ENCODE measurements around the gene GALNT2.

The GALNT2 gene

DNA sequence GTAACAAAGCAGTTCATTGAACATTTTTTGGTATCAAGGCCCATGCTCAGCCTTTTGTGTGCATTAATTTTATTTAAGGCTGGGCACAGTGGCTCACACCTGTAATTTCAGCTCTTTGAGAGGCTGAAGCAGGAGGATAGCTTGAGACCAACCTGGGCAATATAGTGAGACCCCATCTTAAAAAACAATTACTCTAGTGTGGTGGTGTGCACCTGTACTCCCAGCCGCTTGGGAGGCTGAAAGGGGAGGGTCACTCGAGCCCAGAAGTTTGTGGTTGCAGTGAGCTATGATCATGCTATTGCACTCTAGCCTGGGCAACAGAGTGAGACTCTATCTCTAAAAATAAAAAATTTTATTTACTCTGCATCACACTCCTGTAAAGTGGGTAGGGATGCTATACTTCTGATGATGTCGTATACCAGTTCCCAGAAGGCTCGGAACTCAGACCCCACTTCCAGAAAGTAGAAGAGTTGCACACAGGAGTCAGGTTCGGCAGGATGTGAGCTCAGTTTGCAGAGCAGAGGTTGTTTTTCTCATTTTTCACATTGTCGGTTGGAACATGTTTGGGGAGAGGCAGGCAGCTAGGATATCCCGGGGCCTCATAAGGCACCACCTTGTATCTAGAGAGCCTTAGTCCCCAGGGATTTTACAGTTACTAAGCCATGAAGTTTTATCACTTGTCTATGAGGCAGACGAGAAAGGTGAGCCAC lies 144.6 kb downstream of the GALNT2 start:
- no peak for DNase-seq (ENCODE audit: low read depth)

GRCh38 chr1:230212405-230212936 lies 145.4 kb downstream of the GALNT2 start:
- DNase-seq (ENCODE audit: low read depth), result no peak

- DNase-seq (ENCODE audit: low read depth), result no peak
These were observed 148.0 kb downstream of the GALNT2 start for GRCh38 chr1:230215031-230215430.

DNA sequence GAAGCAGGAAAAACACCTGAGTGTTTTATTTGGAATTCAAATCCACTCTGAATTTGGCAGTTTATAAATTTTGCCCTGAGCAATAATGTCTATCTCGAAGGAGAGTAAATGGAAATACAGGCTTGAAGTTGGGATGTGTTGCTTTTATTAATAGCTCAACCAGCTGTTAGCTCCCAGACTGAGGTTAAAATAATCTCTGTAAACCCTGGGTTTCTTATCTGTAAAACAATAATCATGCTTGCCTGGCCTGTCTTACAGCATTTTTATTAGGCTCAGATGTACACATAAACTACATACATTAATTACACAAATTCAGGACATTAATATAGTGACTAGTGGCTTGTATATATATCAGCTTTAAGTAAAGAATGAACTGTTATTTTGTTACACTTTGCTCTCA lies 148.5 kb downstream of the GALNT2 start:
- no peak for DNase-seq (ENCODE audit: low read depth)

GRCh38 chr1:230216896-230217295 lies 149.9 kb downstream of the GALNT2 start:
- DNase-seq (ENCODE audit: low read depth), result no peak

- DNase-seq (ENCODE audit: low read depth), result no peak
These were observed 151.6 kb downstream of the GALNT2 start for GRCh38 chr1:230218667-230219066.

DNA sequence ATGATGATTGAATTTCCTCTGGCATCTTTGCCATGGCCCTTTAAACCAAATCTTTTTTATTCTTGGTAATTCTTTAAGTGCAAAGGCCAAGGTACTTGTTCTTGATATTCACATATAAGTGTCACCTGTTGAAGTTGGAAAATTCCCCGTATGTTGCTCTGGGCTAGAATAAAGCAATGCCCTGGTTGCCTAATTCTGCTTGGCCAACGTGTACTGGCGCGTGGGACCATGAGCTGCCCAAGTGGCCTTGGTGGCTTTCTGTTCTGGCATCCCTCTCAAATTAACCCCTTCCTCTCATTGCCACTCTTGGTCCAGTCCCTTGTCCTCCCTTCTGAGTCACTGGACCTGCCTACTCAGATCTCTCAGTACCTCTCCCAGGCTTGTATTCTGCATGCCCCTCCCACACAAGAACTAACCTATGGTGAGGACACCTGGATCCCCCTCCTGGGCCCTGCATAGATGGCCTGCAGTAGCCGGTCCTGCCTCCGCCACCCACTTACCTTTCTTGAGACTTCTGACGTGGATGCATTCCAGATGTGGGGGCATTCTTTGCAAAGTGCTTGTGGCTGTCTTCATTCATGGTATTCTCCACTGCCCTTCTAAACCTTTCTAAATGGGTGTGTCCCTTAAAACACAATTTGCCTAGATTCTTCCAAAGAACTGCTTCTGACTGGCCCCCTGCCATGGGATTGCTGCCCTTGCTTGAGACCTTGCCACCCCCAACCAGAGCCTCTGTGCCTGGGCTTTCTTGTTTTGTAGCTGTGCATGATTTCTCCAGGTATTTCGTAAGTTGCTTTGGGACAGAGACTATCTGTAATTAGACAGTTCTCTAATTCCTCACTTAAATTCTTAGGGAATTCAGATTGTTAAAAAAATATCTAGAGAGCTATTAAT lies 152.4 kb downstream of the GALNT2 start:
- no peak for DNase-seq (ENCODE audit: low read depth)

GRCh38 chr1:230220478-230220877 lies 153.4 kb downstream of the GALNT2 start:
- no peak for DNase-seq (ENCODE audit: low read depth)

- no peak for DNase-seq (ENCODE audit: low read depth)
These were observed 153.9 kb downstream of the GALNT2 start for GRCh38 chr1:230220907-230221306.

GRCh38 chr1:230222678-230223077 lies 155.6 kb downstream of the GALNT2 start:
- DNase-seq (ENCODE audit: low read depth), result no peak

DNA sequence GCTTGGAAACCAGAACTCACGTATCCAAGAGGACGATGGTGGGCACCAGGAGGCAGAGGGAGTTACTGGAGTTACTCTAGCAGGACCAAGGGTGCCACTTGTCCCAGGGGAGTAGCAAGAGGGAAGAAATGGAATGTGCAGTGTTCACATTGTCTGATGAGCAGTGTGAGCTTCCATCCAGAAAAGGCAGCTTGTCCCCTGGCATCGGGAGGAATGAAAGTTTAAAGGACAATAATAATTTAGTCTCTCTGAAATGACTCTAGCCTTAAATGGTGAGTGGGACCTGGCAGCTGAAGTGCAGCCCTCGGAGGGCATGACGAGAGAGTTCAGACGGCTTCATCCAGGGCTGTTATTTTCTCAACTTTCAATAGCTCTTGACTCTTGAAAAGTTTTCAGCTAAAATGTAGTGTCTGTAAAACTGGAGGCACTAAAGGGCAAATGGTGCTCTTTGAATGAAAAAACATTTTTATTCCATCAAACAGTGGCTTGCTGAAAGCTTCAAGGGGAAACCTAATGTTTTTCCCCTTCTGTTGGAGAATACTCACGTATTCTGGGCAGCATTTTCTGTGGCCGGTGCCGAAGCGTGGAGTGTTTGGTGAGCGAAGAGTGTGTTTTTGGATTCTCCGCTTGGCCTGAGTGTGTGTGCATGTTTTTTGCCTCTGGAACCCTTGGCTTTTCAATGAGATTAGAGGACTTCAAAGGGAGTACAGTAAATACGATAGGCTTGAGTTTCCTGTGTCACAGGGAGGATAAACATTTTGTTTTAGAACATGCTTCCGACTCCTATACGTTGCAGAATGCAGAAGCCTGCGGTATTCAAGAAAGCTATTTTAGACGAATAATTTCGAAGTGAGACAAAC lies 157.3 kb downstream of the GALNT2 start:
- no peak for DNase-seq (ENCODE audit: low read depth)

DNA sequence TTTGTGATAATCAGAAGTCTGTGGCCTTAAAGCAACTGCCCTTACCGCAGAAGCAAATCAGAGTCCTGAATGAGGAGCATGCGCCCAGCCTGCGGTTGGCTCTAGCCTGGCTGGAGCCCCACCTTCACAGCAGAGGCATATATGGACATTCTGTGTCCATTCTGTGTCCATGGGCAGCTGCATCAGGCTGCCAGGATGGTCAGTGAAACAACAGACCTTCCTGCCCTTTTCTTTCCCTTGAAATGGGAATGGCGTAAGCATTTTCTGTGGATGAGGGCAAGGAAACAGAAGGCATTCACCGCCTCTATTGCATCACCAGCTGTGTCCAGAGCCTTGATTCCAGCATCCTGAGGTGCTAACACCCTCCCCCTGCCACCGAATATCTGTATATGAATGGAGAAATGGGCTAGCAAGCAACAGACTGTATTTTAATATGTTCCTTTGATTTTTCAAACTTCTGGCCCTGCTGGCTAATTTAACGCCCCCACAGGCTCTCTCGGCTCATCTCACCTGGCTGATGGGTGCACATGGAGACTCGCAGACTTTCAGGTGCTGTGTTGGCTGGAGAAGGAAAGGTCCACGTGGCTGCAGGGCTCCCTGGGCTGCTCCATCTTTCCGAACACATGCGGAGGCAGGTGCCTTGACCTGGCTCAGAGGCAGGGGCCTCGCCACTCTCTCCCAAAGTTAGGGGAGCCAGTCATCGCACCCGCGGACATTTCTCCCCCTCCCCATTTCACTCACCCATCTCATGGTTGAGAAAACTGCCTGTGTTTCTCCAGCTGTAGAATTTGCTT lies 159.2 kb downstream of the GALNT2 start:
- no peak for DNase-seq (ENCODE audit: low read depth)

DNA sequence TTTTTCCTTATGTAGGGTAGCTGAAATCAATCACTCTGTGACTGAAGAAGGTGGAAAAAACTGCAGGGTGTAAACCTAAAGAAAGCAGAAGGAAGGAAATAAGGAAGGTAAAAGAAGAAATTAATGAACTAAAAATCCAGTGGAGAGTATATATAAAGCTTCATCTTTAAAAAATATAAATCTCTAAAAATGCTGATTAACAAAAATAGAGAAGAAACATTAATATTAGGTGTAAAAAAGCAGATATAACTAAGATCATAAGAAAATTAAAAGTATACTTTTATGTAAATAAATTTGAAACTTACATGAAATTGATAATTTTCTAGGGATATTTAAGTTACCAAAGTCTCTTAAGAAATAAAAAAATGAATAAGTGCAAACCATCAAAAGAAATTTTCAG lies 159.8 kb downstream of the GALNT2 start:
- no peak for DNase-seq (ENCODE audit: low read depth)

- DNase-seq (ENCODE audit: low read depth), result no peak
These were observed 161.3 kb downstream of the GALNT2 start for GRCh38 chr1:230228236-230228897.

- DNase-seq (ENCODE audit: low read depth), result no peak
These were observed 163.2 kb downstream of the GALNT2 start for GRCh38 chr1:230230273-230230672.

DNA sequence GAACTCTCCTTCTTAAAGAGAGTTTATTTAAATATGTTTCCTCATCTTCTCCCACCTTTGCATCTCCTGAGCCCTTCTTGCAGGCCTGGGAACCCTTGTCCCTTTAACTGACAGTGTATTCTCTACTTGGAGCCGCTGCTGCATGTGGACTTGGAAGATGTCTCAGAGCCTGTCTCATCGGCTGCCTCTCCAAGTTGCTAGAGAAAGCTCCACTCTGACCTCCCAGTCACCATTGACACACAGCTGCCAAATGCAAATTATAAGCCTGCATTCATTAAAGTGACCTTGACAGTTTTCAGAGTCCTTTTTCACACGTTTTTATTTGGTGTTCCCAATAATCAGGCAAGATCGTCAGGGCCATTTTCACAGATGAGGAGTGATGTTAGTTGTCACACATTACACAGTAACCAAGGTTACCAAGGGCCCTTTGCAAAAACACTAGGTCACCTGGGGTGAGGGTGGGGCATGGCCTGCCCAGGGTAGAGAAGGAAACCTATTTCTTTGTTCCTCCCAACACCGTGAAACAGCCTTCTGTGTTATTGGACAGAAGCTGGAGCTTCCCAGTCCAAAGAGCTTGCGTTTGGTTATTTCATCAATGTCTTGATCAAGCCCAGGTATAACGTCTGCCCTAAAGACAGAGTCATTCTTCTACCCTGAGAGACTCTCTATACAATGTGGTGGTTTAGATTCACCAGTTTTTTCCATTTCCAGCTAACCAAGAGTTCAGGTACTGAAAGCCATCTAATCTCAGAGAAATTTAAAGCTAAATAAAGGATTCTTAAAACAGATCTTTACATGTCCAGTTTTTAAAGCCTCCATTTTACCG lies 164.1 kb downstream of the GALNT2 start:
- DNase-seq (ENCODE audit: low read depth), result no peak

- DNase-seq (ENCODE audit: low read depth), result no peak
These were observed 164.7 kb downstream of the GALNT2 start for GRCh38 chr1:230231774-230232145.

DNA sequence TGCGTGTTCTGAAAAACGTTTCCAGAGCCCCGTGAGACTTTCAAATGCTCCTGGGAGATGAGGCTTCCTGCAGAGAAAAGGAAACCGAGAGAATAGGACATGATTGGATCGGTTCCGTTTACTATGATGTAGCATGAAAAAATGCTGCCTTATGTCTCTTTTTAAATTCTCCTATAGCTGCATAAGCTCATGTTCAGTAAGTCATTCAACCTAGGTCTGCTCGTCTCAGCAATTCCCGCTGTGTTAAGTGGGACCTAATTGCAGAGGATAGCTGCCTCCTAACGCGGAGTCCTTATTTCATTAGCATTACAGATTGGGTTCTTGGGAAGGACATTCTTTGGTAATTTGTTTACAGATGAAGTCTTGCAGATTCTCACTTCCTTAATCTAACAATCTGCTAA lies 165.3 kb downstream of the GALNT2 start:
- no peak for DNase-seq (ENCODE audit: low read depth)

DNA sequence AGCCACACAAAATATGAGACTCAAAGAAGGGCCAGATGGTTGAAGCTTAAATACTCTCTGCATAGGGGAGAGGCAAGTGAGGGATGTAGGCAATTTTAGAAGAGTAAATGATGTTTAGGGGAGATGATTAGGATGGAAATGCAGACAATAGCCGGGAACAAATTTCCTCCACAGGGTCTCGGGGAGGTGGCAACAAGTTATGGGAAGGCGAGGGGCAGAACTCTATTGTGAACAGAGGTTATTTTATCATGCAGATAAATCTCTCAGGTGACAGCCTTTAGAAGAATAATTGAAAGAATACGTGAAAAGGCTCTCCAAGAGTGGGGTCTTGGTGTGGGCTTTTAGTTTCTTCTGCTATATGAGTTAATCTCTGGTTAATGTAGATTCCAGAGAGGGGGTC lies 166.7 kb downstream of the GALNT2 start:
- no peak for DNase-seq (ENCODE audit: low read depth)

GRCh38 chr1:230235876-230236275 lies 168.8 kb downstream of the GALNT2 start:
- no peak for DNase-seq (ENCODE audit: low read depth)
